Esophagus squamous epithelium (tissue), 5 donors: ENCODE results near the gene PLA2R1. TPM values are rescaled to one million over a fixed set of nuclear protein-coding genes. Genes with fewer than 3 reads are reported as not detected.

Source experiments
- DNase-seq: peaks from one replicate; lab custom pipeline; 2025; lab: John Stamatoyannopoulos, UW
- H3K27ac ChIP-seq, 4 donors: fragments of 200-600 bp; sonication (generic); one replicate each; pipeline ENCODE4 v1.5.1; 2016 to 2019; ENCODE audit warnings: mild to moderate bottlenecking in 1 of 4
- H3K27me3 ChIP-seq, 4 donors: fragments of 200-600 bp; sonication (generic); 1 replicate in 3 of 4; 2 replicates in 1 of 4; pipeline versions ENCODE4 v1.5.1 to v1.6.0; 2017 to 2021; ENCODE audit warnings: antibody characterized with exemption in 1 of 4
- H3K36me3 ChIP-seq, 3 donors: fragments of 200-600 bp; sonication (generic); one replicate each; pipeline ENCODE4 v1.5.1; 2016 to 2019
- H3K4me1 ChIP-seq, 3 donors: fragments of 200-600 bp; sonication (generic); one replicate each; pipeline ENCODE4 v1.5.1; 2017 to 2019
- H3K4me3 ChIP-seq, 4 donors: fragments of 200-600 bp; sonication (generic); 1 replicate in 3 of 4; 2 replicates in 1 of 4; pipeline ENCODE4 v1.5.1; 2016 to 2019; ENCODE audit warnings: mild to moderate bottlenecking in 2 of 4, moderate library complexity in 1 of 4
- H3K9me3 ChIP-seq, 3 donors: fragments of 200-600 bp; sonication (generic); one replicate each; pipeline ENCODE4 v1.5.1; 2016 to 2019
- POLR2A ChIP-seq, 4 donors: fragments of 450-650 bp; IDR thresholded peaks; one replicate each; pipeline ENCODE4 v1.6.1; 2017; ENCODE audit warnings: antibody characterized with exemption in 4 of 4, mild to moderate bottlenecking in 4 of 4, moderate library complexity in 3 of 4
- WGBS, 2 donors: methylation state at CpG; one replicate each; pipeline ENCODE4 v1.1.5; 2018; 5-methylcytosine and 5-hydroxymethylcytosine counted together
- intact Hi-C: fragments of 100-400 bp; cut with DNase I; formaldehyde crosslinking; loops from one replicate; pipeline ENCODE4 v1.15.0; 2022
- total RNA-seq, 4 donors: library from RNA; depleted of rRNA; stranded (reverse); fragments of >200 nt; gene quantifications; one replicate each; pipeline ENCODE4 v1.1.0, GENCODE V29; 2016
- TF ChIP-seq, protein P1 (sequence below), 6 experiments: fragments of 450-650 bp in 4 of 6; fragments of 200-600 bp in 2 of 6; sonication (generic) in 2 of 6; IDR thresholded peaks; one replicate each; pipeline ENCODE4 v1.5.1; 2016 to 2019; ENCODE audit warnings: antibody characterized with exemption in 6 of 6, mild to moderate bottlenecking in 4 of 6, moderate library complexity in 4 of 6
- donor health status: DM: yes; HTN: yes; CAD: no.

PLA2R1 gene
- total RNA-seq, 4 donors from 2014 or later: 9.2 to 18.9 (median 12.3) TPM

GRCh38 chr2:159922563-159922962 is 139.9 kb downstream of the PLA2R1 start:
- no peaks in the 10 kb centered on the region for H3K36me3 ChIP-seq
- WGBS, 2 donors: 68 to 78% methylated on average over 2 of the region's 2 CpGs

GRCh38 chr2:159921752-159922404 is 140.5 kb downstream of the PLA2R1 start:
- intact Hi-C loops: no loop called here
- H3K4me1 ChIP-seq: peaks cover 0 to 7% (median 0%) of the 10 kb centered on the region in 3 donors

More at GRCh38 chr2:159922563-159922962, 139.9 kb downstream of the PLA2R1 start:
- Histone ChIP-seq H3K4me1 (peaks cover 0 to 7% (median 0%) of the 10 kb centered on the region in 3 donors), H3K4me3 (no peak overlapping the region), H3K9me3 (no peaks in the 10 kb centered on the region), H3K27ac (no peak overlapping the region), H3K27me3 (peaks cover 0 to 23% (median 0%) of the 10 kb centered on the region in 4 donors)
- intact Hi-C loops: no loop called here
- no peak for TF ChIP-seq POLR2A (IDR thresholded peaks at IDR 0.05)
- TF ChIP-seq, protein P1, sequence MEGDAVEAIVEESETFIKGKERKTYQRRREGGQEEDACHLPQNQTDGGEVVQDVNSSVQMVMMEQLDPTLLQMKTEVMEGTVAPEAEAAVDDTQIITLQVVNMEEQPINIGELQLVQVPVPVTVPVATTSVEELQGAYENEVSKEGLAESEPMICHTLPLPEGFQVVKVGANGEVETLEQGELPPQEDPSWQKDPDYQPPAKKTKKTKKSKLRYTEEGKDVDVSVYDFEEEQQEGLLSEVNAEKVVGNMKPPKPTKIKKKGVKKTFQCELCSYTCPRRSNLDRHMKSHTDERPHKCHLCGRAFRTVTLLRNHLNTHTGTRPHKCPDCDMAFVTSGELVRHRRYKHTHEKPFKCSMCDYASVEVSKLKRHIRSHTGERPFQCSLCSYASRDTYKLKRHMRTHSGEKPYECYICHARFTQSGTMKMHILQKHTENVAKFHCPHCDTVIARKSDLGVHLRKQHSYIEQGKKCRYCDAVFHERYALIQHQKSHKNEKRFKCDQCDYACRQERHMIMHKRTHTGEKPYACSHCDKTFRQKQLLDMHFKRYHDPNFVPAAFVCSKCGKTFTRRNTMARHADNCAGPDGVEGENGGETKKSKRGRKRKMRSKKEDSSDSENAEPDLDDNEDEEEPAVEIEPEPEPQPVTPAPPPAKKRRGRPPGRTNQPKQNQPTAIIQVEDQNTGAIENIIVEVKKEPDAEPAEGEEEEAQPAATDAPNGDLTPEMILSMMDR (IDR thresholded peaks at IDR 0.05): no peak
- DNase-seq: no peak

DNA sequence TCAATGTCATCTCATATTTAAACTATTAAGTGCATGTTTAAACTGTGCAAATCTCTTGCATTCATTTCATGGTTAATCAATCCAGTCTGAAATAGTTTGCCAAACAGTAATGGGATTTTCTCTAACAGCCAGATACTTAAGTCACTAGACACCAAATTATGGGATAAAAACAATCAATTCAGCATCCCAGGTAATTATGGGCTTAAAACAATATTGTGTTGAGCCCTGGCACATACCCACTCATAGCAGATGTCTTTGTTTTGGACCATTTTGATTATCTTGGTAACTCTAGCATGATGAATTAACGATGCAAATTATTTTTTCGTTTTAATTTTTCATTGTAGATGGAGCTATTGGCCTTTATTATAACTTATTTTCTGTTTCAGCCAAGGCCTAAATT is 145.9 kb downstream of the PLA2R1 start:
- Histone ChIP-seq H3K9me3 (no peaks in the 10 kb centered on the region), H3K4me3 (no peak overlapping the region), H3K36me3 (no peaks in the 10 kb centered on the region), H3K27ac (no peak overlapping the region), H3K4me1 (peaks cover 0 to under 1% (median 0%) of the 10 kb centered on the region in 3 donors), H3K27me3 (peaks cover 0 to 15% (median 0%) of the 10 kb centered on the region in 4 donors)
- TF ChIP-seq, protein P1 (IDR thresholded peaks at IDR 0.05): no peak
- no peak for TF ChIP-seq POLR2A (IDR thresholded peaks at IDR 0.05)
- intact Hi-C loops: no loop called here
- no peak for DNase-seq
- 83 to 88% methylated on average over 2 of the region's 2 CpGs for WGBS, 2 donors

More at GRCh38 chr2:159921752-159922404, 140.5 kb downstream of the PLA2R1 start:
- peak; percentile 13 for DNase-seq
- TF ChIP-seq, protein P1 (IDR thresholded peaks at IDR 0.05): peak; percentile 40 to 76 (median 57)
- no peak for TF ChIP-seq POLR2A (IDR thresholded peaks at IDR 0.05)
- H3K4me3 ChIP-seq: no peak overlapping the region
- H3K36me3 ChIP-seq: no peaks in the 10 kb centered on the region
- H3K27ac ChIP-seq: no peak overlapping the region
- H3K27me3 ChIP-seq: peaks cover 0 to 23% (median 0%) of the 10 kb centered on the region in 4 donors
- H3K9me3 ChIP-seq: no peaks in the 10 kb centered on the region
- 18 to 31% methylated on average over 14 to 15 of the region's 17 CpGs for WGBS, 2 donors

GRCh38 chr2:159913900-159914299 is 148.5 kb downstream of the PLA2R1 start:
- Histone ChIP-seq H3K36me3 (no peaks in the 10 kb centered on the region), H3K27me3 (no peaks in the 10 kb centered on the region), H3K27ac (no peak overlapping the region), H3K9me3 (no peaks in the 10 kb centered on the region), H3K4me3 (no peak overlapping the region), H3K4me1 (no peaks in the 10 kb centered on the region)
- intact Hi-C loops: no loop called here
- WGBS, 2 donors: 85% methylated on average over 2 of the region's 2 CpGs
- TF ChIP-seq, protein P1 (IDR thresholded peaks at IDR 0.05): no peak
- no peak for DNase-seq

DNA sequence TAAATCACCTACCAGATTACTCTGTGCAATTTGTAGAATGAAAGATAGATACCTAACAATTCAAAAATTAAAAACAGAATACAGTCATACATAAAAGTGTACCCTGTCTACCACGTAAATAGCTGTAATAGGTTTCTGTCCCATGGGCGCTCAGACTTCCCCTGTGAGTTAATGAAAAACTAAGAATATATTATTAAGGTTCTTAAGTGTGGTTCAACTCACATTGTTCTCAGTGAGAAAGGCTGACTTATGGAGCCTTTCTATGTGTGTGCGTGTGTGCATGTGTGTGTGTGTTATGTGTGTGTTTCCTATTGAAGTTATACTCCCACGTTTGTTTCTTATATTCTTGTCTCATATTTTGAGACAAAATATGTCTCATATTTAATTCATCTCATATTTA is 149.8 kb downstream of the PLA2R1 start:
- TF ChIP-seq, protein P1 (IDR thresholded peaks at IDR 0.05): no peak
- TF ChIP-seq POLR2A (IDR thresholded peaks at IDR 0.05): no peak
- no peak for DNase-seq
- H3K9me3 ChIP-seq: no peaks in the 10 kb centered on the region
- no peaks in the 10 kb centered on the region for H3K4me1 ChIP-seq
- 84 to 92% methylated on average over 4 of the region's 4 CpGs for WGBS, 2 donors
- no peaks in the 10 kb centered on the region for H3K36me3 ChIP-seq
- H3K27me3 ChIP-seq: no peaks in the 10 kb centered on the region
- no peak overlapping the region for H3K27ac ChIP-seq
- H3K4me3 ChIP-seq: no peak overlapping the region
- intact Hi-C loops: no loop called here
